ENCODE measurements around the gene SP7. TPM values are rescaled to one million over a fixed set of nuclear protein-coding genes. Genes with fewer than 3 reads are reported as not detected.

Gene SP7
- total and polyA plus RNA-seq, 9 of the 15 experiments (the other 6 are each of a cell fraction or from before 2014, with no cell fraction given), result 0.04 TPM; not detected in 8

GRCh38 chr12:53299101-53299453 is 37.1 kb downstream of the SP7 start (continued):
- TF ChIP-seq ZFP91 (CRISPR knock-in tag; IDR thresholded peaks at IDR 0.05) (no peak), IFI16 (CRISPR knock-in tag; IDR thresholded peaks at IDR 0.05) (no peak), SRSF7 (optimal IDR thresholded peaks at IDR 0.05; ENCODE audit: low read depth, low read length) (no peak), JUND (IDR thresholded peaks at IDR 0.05; ENCODE audit: borderline replicate concordance, low read depth, low read length) (peak; percentile 94), JUND (tag; IDR thresholded peaks at IDR 0.05; ENCODE audit: borderline replicate concordance, low read depth, low read length) (peak; percentile 96), ZNF699 (CRISPR knock-in tag; IDR thresholded peaks at IDR 0.05; ENCODE audit: insufficient replicate concordance) (no peak), ZNF79 (CRISPR knock-in tag; IDR thresholded peaks at IDR 0.05; ENCODE audit: low read depth) (no peak), SRSF9 (IDR thresholded peaks at IDR 0.05; ENCODE audit: borderline replicate concordance, low read depth, low read length) (no peak), DNMT1 (IDR thresholded peaks at IDR 0.05) (no peak), ERF (CRISPR knock-in tag; IDR thresholded peaks at IDR 0.05) (no peak), ZNF197 (CRISPR knock-in tag; IDR thresholded peaks at IDR 0.05; ENCODE audit: low read depth) (no peak), RBM22 (IDR thresholded peaks at IDR 0.05; ENCODE audit: low read depth, low read length, poor library complexity, severe bottlenecking) (no peak), HMGXB4 (CRISPR knock-in tag; IDR thresholded peaks at IDR 0.05) (no peak), PHF8 (IDR thresholded peaks at IDR 0.05; ENCODE audit: borderline replicate concordance, low read length) (no peak), STAT5B (CRISPR knock-in tag; IDR thresholded peaks at IDR 0.05) (no peak), ZNF507 (tag; conservative IDR thresholded peaks at IDR 0.05) (no peak), ZFX (CRISPR knock-in tag; IDR thresholded peaks at IDR 0.05) (peak; percentile 60), NR2C2 (CRISPR knock-in tag; IDR thresholded peaks at IDR 0.05) (no peak; the same call in none of the 2 replicates), NR2C2 (tag; IDR thresholded peaks at IDR 0.05) (peak; percentile 93), GABPB2 (CRISPR knock-in tag; conservative IDR thresholded peaks at IDR 0.05) (no peak), OTX1 (CRISPR knock-in tag; IDR thresholded peaks at IDR 0.05) (no peak), GATAD2A (IDR thresholded peaks at IDR 0.05) (0 out of 2 replicates have a peak, but pooled peaks have one; percentile 39), PCBP1 (IDR thresholded peaks at IDR 0.05; ENCODE audit: low read depth, low read length, poor library complexity, severe bottlenecking) (no peak), ZBTB5 (IDR thresholded peaks at IDR 0.05) (no peak), TCFL5 (CRISPR knock-in tag; conservative IDR thresholded peaks at IDR 0.05) (no peak)

All from K562 (cell line).